HG03460 (cell line): Measurements from ENCODE around the gene ATP11A.
"Not testable (repeated sequence)": the region's sequence is repeated elsewhere in the genome, so short reads cannot be mapped to it uniquely, and the experiment has no call there.

Experiments used
- ATAC-seq: cut with Tn5 transposase; IDR thresholded peaks from one replicate; pipeline ENCODE4 v1.9.1; 2021; ENCODE audit not compliant: unreplicated experiment

Gene ATP11A

DNA sequence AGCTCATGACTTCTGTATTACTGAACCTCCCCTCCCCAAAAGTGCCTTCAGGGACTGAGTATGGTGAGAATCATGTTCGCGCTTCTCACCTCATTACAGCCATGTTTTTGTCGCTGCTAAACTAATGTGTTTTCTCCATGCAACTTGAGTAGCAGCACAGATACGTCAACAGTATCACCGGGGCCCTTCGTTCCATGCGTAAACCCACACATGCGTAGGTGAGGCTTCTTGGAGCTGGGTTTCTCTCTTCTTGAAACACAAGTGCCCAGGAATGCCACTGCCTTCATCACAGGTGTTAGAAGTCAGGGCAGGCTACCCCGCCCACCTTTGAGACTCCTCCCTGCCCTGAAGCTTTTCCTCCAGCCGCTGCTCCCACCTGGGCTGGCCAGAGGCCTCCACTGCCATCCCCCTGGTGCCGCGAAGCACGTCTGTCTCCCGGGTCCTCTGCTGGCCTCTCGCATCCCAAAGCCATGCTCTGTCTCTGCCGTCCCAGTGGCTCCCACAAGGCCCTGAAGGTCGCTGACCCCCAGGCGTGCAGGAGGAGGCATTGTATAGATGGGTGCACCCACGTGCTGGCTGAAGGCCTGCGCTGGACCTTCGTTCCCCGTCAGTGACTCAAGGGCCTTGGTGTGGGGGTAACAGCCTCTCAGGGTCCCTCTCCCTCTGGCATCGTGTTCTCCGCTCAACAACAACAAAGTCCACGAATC lies 143.9 kb downstream of the ATP11A start:
- ATAC-seq: no peak

DNA sequence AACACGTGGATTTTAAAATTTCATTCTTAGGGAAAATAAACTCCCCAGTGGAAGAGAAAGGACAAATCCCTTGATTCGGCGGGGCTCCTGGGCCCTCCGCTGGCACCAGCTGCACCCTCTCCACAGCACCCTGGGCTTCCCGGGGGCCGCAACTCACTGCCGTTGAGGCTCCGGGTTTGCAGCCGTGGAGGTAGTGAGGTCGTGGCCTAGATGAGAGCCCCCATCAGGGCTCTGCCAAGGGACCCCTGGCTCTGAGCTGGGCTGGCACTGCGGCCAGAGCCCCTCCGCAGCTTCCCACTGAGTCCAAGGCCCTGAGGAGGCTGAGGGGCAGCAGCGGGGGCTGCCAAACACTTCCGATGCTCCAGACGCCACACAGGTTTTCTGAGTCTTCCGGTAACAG lies 145.5 kb downstream of the ATP11A start:
- no peak for ATAC-seq

DNA sequence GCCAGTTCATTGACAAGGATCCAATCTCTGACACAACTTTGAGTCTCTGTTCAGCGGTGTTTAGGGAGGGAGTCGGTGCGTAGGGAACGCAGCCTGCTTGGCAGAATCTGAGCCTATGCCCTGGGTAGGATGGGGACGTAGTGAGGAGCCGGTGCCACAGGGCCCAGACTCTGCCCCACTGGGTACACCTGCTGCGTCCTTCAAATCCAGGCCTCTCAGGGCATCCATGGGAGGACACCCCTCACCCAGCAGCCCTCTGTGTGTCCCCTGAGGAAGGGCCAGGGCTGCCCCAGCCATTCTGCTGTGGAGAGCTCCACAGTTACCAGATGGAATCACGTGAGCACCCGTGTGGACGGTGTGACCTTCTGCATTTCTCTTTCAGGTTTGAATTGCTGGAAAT lies 146.0 kb downstream of the ATP11A start:
- ATAC-seq: no peak

DNA sequence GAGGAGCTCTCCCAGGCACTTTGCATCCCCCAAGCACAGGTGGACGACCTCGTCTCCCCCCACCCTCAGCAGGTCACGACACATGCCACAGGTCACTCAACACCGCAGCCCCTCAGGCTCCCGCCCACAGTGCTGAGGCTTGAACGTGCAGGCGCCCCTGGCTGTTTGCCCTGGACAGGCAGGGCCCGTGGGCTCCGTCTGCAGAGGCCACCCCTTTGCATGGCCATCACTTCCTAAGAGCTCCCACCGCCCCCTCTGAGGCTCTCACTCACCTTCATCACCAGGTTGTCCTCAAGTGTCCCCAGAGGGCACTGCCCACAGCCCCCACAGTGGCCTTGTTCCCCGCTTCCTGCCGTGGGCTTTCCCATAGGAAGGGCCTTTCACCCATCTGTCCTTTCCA lies 147.1 kb downstream of the ATP11A start:
- no peak for ATAC-seq

DNA sequence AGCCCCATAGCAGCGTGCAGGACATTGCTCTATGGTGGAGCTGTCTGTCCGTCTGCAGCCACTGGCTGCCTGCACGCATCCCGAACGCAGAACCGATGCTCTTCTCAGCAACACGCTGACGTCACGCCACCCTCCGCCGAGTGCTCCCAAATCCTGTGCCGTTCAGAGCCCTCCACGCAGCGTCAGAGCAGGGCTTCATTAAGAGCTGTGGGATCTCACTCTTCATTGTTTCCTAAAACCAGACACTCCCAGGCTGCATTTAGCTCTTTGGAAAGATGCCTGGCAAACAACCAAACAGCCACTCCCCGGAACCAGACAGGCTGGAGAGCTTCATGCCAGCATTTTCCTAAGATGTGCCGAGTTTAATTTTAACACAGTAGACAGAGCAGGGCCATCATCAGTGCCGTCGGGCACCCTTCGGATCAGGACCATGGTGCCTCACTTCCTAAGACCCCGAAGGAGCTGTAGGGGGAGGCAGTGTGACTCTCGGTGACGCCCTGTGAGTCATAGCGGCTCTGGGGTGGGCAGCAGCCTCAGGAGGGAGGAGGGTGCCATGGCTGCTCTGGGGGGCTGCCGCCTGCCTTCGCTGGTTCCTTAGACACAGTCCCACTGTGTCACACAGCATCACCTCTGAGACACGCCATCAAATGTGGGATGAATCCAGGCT lies 147.7 kb downstream of the ATP11A start:
- no peak for ATAC-seq

DNA sequence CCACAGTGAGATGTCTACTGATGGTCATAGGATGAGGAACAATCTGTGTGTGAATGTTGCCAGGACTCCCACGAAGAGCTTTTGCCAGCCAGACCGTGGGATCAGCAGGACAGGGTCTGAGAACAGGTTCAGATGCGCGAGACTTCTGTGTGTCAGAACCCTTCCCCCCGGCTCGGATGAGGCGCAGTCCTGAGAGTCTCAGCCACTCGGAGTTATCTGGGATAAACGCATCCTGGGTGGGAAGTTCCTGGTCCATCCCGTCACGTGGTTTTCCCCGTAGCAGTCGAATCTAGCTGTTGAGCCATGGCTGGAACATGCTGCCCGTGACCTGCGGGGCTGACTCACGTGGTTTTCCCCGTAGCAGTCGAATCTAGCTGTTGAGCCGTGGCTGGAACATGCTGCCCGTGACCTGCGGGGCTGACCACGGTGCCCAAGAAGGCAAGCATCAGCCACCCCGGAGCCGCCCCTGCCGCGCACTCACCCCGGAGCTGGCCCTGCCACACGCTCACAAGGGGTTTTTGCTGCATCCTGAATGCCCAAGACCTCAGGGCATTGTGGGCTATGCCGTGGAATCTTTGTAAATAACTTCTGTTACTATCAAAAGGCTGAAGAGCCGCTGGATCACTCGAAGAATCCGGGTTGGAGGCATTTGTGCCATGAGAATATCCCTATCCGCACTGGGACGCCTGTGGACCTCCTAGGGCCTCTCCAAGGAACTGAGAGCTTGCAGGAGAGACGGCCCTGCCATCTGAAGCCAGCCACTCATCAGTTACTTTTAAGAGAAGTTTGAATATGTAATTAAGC lies 148.4 kb downstream of the ATP11A start:
- no peak for ATAC-seq

DNA sequence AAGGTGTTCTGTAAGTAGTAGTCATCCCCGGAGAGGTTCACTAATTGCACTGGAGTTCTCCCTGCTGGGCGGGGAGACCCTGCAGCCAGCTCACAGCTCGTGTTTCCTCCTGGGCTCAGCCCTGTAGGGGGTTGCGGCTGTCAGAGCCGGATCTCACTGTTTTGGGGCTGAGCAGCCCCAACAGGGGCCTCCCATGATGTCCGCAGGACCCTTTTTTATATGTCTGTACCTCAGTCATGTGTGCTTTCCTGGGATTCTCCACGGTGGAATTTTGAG lies 148.9 kb downstream of the ATP11A start:
- ATAC-seq: no peak

DNA sequence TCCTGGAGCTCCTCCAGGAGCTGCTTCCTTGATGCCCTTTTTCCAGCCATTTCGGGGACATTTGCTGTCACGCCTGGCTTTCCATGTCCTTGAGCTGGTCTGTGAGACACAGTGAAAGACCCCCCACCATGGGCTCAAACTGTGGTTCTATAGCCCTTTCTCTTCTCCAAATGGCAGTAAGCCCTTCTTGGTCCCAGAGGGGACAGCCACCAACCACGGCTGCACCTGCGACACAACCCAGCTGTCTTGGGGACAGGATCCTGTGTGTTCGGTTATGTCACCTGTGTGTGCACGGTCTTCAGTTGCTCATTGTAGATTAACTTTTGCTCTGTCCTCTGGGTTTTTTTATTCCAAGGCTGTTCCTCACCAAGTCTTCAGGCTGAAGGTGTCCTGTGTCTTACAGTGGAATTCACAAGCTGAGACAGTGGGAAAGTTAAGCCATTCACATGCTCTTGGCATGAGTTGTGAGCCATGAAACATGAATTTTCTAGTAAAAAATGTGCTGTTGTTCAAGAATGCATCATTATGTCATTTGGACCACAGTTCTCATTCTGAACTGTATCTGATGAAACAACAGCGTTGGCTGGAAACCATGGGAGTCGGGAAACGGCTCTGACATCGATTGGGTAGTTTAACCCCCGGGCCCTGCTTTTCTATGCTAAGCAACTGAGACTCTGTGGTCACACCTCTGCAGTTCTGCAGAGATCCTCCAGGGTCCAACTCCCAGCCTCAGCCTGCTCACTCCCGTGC lies 149.7 kb downstream of the ATP11A start:
- ATAC-seq: no peak

DNA sequence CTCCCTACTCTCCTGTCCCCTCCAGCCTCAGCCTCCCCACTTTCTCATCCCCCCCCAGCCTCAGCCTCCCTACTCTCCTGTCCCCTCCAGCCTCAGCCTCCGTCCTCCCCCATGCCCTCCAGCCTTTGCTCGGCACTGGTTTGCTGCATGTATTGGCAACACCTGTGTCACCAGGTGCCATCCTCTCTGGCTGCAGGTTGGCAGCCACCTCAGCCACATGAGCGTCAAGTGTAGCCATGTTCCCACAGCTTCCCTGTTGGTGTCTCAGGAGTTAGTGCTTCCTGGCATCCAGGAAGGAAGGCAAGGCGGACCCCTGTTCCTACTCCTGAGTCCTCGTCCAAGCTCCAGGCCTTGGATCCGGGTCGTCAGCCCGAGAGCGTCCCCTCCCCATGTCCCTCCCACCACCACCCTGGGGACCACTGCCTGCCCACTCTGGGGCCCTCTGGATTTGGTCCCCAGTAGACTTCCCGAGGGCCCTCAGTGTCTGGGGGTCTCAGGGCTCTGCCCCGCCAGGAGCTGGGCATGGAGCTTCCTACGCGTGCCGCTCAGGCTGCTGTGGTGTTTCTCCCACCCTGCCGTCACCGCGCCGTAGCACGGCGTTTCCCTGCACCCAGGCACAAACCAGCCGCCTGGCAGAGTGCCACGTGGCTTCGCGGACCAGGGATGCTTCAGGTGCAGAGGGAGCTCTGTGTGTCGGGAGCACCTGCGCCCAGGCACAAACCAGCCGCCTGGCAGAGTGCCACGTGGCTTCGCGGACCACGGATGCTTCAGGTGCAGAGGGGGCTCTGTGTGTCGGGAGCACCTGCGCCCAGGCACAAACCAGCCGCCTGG lies 150.8 kb downstream of the ATP11A start:
- ATAC-seq: no peak

DNA sequence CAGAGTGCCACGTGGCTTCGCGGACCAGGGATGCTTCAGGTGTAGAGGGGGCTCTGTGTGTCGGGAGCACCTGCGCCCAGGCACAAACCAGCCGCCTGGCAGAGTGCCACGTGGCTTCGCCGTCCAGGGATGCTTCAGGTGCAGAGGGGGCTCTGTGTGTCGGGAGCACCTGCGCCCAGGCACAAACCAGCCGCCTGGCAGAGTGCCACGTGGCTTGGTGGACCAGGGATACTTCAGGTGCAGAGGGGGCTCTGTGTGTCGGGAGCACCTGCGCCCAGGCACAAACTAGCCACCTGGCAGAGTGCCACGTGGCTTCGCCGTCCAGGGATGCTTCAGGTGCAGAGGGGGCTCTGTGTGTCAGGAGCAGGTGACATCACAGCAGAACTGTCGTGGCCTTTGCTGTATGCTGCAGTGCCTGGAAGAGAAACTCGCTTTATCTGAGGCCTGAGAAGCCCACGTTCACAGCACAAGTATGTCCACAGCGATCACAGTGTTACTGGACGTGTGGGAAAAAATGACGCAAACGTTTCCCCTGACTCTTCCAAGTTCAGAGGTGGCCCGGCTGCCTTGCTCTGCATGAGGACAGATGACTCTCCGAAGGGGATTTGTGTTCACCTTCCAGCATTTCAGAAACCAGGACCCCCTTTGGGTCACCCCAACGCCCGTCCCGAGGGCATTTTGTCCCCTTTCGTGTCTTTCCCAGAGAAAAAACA lies 151.6 kb downstream of the ATP11A start:
- ATAC-seq: not testable (repeated sequence)

DNA sequence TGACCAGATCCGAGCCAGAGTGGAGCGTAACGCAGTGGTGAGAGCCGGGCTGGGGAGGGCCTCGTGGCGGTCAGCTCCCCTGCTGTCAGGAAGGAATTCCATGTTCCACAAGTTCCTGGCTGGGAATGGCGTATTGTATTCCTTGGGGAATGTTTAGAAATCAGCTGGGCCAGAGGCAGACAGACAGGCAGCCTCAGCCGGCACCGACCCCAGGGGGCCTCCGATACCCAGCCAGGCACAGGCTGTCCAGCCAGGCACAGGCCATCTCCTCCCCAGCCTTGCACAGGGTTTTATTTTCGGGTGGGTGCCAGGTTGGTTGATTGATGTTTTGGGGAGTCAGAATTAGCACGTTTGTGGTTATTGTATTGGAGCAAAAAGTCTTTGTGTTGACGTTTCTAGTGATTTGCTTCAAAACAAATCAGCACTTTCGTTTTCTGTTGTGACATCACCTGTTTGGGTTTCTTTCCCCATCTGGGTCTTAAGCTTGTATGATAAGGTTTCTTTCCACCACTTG lies 152.6 kb downstream of the ATP11A start:
- no peak for ATAC-seq

DNA sequence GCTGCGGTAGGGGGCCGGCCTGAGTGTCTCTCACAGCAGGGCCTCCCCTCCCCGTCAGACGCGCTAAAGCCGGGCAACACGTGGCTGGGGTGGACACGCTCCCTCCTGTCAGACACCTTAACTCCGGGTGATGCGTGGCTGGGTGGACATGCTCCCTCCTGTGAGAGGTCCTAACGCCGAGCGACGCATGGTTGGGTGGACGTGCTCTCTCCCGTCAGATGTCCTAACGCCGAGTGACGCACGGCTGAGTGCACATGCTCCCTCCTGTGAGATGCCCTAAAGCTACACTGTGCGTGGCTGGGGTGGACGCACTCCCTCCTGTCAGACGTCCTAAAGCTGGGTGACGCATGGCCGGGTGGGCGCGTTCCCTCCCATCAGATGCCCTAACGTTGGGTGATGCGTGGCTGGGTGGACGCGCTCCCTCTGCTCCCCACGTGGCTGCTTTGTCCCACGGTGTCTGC lies 153.1 kb downstream of the ATP11A start:
- no peak for ATAC-seq

DNA sequence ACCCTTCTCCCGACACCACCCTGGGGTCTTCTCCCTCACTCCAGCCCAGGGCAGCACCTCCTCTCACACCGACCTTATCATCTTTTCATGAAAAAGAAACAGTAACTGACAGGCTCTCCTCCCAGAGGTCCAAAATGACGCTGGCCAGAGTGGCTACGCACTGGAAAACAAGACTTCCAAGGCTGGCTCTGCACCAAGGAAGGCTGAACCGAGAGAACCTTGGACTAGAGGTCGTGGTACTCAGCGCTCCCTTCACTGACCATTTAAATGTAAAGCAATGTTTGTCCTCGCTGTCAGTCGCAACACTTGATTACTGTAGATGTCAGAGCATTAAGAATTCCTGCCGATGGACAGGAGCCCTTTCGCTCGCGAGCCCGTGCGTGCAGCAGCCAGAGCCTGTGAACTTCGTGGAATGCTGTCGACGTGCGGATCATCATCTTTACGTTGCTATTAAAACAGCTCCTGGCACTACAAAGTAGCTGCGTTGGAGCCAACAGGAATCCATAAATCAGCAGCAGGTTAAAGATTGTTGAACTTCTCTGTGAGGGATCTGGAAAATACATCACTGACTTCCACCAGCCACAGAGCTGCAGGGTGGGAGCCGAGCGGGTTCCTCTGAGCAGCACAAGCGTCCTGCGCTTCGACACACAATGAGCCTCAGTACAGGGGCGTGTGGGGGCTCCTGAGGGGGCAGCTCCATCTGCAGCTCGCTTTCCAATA lies 153.7 kb downstream of the ATP11A start:
- ATAC-seq: no peak

DNA sequence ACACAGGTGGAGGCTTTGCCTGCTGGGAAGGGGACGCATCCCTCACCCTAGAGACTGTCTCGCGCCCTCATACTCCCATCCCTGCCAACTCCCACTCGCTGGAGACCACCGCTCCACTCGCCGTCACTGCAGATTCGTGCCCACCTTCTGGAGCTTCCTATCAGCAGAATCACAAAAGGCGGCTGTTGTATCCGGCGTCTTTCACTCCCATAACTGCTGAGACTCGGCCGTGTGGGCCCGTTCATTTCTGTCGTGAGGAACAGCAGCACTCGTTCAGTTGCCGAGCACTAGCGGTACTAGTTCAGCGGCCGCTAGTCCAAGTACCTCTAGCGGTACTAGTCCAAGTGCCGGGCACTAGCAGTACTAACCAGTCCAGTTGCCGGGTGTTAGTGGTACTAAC lies 154.6 kb downstream of the ATP11A start:
- no peak for ATAC-seq

DNA sequence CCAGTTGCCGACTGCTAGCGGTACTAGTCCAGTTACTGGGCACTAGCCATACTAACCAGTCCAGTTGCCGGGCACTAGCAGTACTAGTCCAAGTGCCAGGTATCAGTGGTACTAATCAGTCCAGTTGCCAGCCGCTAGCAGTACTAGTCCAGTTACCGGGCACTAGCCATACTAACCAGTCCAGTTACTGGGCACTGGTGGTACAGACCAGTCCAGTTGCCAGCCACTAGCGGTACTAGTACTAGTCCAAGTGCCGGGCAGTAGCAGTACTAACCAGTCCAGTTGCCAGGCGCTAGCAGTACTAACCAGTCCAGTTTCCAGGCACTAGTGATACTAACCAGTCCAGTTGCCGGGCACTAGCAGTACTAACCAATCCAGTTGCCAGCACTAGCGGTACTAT lies 155.0 kb downstream of the ATP11A start:
- ATAC-seq: no peak

DNA sequence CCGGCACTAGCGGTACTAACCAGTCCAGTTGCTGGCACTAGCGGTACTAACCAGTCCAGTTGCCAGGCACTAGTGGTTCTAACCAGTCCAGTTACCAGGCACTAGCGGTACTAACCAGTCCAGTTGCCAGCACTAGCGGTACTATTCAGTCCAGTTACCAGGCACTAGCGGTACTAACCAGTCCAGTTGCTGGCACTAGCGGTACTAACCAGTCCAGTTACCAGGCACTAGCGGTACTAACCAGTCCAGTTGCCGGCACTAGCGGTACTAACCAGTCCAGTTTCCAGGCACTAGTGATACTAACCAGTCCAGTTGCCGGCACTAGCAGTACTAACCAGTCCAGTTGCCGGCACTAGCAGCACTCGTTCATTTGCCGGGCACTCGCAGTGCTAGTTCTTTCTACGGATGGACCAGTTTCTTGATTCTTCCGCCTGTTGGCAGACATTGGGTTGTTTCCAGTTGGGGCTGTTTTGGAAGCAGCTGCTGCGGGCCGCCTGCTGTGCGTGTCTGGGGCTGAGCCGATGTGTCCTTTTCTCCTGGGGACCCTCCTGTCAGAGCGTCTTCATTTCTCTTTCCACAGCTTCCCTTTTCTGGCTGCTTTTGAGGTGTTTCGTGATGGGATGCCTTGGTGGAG lies 155.8 kb downstream of the ATP11A start:
- ATAC-seq: no peak

DNA sequence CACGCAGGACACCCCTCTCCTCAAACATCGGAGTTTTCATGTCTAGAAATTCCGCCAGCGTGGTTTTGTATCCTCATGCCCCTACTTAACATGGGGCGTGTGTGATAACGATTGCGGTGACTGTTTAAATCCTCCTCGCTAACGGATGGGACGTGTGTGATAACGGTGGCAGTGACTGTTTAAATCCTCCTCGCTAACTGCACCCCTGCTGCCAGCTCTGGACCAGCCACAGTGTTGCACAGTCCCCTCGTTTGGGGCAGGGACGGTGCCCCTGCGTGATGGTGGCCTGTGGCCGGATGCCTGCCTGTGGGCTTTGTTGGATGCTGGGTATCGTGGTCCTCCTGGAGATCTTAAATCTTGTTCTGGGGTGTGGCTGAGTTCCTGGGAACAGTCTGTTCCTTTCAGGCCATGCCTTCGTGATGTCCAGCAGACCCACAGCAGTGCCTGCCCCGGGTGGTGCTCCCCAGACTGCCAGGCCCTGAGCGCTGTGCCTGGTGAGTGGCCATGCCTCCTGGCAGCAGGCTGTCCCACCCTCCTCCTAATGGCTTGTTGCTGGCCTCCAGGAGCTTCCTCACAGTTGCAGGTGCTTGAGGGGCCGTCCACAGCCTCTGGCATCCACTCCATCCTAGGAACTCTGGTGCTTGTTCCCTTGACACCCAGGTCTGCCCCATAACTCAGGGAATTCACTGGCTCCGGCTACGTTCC lies 156.7 kb downstream of the ATP11A start:
- ATAC-seq: no peak

DNA sequence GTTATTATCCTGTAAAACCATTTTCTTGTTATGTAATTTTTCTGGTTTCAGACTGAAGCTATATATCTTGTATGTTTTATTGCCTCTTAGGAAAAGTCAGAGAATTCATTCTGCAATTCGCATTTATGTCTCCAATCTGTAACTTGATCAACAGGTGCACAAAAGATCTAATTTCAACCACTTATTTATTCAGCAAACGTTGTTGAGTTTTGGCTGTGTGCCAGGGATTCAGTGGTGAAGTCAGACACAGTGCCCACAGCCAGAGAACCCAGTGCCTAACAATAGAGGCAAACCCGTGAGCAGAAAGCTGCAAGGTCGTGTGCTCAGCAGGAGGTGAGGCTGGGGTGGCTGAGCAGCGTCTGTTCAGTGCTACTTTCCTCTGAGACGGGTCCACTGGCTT lies 159.7 kb downstream of the ATP11A start:
- ATAC-seq: no peak
